ENCODE data around the gene TRIB2. TPM values are rescaled to one million over a fixed set of nuclear protein-coding genes. Genes with fewer than 3 reads are reported as not detected.

The TRIB2 gene
- total and polyA plus RNA-seq, 2 donors from 2014 or later = 29.6 to 69.2 TPM

- peaks cover 0 to 4% (median 0%) of the 10 kb centered on the region in 3 donors for H3K4me1 ChIP-seq (ENCODE audit: control insufficient read depth in 2 of 3, insufficient read depth in 2 of 3, low read depth in 1 of 3, low read length in 3 of 3)
- H3K27me3 ChIP-seq (ENCODE audit: control insufficient read depth, insufficient read depth, low read length) = no peaks in the 10 kb centered on the region
- H3K36me3 ChIP-seq (ENCODE audit: control insufficient read depth in 2 of 3, insufficient read depth in 3 of 3, low read length in 3 of 3) = no peaks in the 10 kb centered on the region
- no peak overlapping the region for H3K4me3 ChIP-seq (ENCODE audit: low read length in 3 of 3)
- no peak overlapping the region for H3K27ac ChIP-seq (ENCODE audit: low read depth in 2 of 2, low read length in 2 of 2)
- FAIRE-seq (no peak), DNase-seq (no peak)
- H3K9ac ChIP-seq (ENCODE audit: low read length in 3 of 3) = no peak overlapping the region
- intact Hi-C loops (cut with DNase I) = no loop called here
- no peaks in the 10 kb centered on the region for H3K9me3 ChIP-seq (ENCODE audit: control insufficient read depth in 2 of 3, insufficient read depth in 1 of 3, low read length in 3 of 3)
- TF ChIP-seq, protein P1, sequence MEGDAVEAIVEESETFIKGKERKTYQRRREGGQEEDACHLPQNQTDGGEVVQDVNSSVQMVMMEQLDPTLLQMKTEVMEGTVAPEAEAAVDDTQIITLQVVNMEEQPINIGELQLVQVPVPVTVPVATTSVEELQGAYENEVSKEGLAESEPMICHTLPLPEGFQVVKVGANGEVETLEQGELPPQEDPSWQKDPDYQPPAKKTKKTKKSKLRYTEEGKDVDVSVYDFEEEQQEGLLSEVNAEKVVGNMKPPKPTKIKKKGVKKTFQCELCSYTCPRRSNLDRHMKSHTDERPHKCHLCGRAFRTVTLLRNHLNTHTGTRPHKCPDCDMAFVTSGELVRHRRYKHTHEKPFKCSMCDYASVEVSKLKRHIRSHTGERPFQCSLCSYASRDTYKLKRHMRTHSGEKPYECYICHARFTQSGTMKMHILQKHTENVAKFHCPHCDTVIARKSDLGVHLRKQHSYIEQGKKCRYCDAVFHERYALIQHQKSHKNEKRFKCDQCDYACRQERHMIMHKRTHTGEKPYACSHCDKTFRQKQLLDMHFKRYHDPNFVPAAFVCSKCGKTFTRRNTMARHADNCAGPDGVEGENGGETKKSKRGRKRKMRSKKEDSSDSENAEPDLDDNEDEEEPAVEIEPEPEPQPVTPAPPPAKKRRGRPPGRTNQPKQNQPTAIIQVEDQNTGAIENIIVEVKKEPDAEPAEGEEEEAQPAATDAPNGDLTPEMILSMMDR (IDR thresholded peaks at IDR 0.05; ENCODE audit: borderline replicate concordance, extremely low read depth, insufficient read depth) = no peak
Observed at GRCh38 chr2:12771154-12771553, 54.4 kb downstream of the TRIB2 start.

DNA sequence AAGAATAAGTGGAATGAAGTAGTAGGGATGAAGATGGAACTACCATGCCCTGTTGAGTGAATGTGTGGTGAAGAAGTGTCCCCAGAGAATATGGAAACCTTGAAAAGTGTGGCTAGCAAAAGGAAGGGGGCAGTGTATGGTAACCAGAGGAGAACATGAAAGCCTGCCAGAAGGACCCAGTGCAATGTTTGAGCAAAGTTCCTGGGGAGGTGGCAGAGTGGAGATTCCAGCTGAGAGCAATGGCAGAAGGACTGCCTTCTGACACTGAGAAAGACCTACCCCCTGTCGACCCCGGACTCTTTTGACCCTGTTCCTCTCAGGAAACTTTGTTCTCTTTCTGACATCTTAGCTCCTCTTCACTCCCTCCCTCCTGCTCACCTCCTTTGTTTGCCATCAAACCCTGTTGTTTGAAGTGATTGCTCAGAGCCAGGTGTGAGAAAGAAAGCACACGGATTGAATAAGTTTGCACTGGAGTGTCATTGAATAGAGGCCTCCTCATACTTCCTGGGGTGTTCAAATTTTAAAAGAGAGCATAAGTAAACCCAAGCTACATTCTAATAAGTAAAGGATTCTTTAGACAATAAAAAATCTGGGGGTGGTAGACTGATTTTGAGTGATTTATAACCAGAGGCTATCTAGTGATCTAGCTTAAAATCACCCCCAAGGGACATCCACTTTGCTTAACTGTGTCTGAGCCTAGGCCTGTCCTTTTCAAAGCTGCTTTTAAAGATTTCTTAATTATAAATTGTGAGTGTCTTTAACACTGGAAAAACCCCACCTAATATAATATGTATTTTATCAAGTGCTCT, 57.1 kb downstream of the TRIB2 start:
- DNase-seq = no peak
- no peaks in the 10 kb centered on the region for H3K36me3 ChIP-seq (ENCODE audit: control insufficient read depth in 2 of 3, insufficient read depth in 3 of 3, low read length in 3 of 3)
- no peak overlapping the region for H3K4me3 ChIP-seq (ENCODE audit: low read length in 3 of 3)
- intact Hi-C loops (cut with DNase I) = no loop called here
- FAIRE-seq = no peak
- no peaks in the 10 kb centered on the region for H3K27me3 ChIP-seq (ENCODE audit: control insufficient read depth, insufficient read depth, low read length)
- H3K27ac ChIP-seq (ENCODE audit: low read depth in 2 of 2, low read length in 2 of 2) = no peak overlapping the region
- TF ChIP-seq, protein P1 (IDR thresholded peaks at IDR 0.05; ENCODE audit: borderline replicate concordance, extremely low read depth, insufficient read depth) = no peak
- no peaks in the 10 kb centered on the region for H3K9me3 ChIP-seq (ENCODE audit: control insufficient read depth in 2 of 3, insufficient read depth in 1 of 3, low read length in 3 of 3)
- peaks cover 0 to 4% (median 0%) of the 10 kb centered on the region in 3 donors for H3K4me1 ChIP-seq (ENCODE audit: control insufficient read depth in 2 of 3, insufficient read depth in 2 of 3, low read depth in 1 of 3, low read length in 3 of 3)
- H3K9ac ChIP-seq (ENCODE audit: low read length in 3 of 3) = no peak overlapping the region

GRCh38 chr2:12774395-12774727, 57.6 kb downstream of the TRIB2 start:
- no peak overlapping the region for H3K27ac ChIP-seq (ENCODE audit: low read depth in 2 of 2, low read length in 2 of 2)
- DNase-seq (peak in 4 of 5 donors; percentile 45 to 95 (median 74)), FAIRE-seq (no peak)
- no peaks in the 10 kb centered on the region for H3K9me3 ChIP-seq (ENCODE audit: control insufficient read depth in 2 of 3, insufficient read depth in 1 of 3, low read length in 3 of 3)
- peaks cover 0 to 4% (median 0%) of the 10 kb centered on the region in 3 donors for H3K4me1 ChIP-seq (ENCODE audit: control insufficient read depth in 2 of 3, insufficient read depth in 2 of 3, low read depth in 1 of 3, low read length in 3 of 3)
- TF ChIP-seq, protein P1 (IDR thresholded peaks at IDR 0.05; ENCODE audit: borderline replicate concordance, extremely low read depth, insufficient read depth) = no peak
- H3K27me3 ChIP-seq (ENCODE audit: control insufficient read depth, insufficient read depth, low read length) = no peaks in the 10 kb centered on the region
- no peaks in the 10 kb centered on the region for H3K36me3 ChIP-seq (ENCODE audit: control insufficient read depth in 2 of 3, insufficient read depth in 3 of 3, low read length in 3 of 3)
- intact Hi-C loops (cut with DNase I) = no loop called here
- H3K9ac ChIP-seq (ENCODE audit: low read length in 3 of 3) = no peak overlapping the region
- no peak overlapping the region for H3K4me3 ChIP-seq (ENCODE audit: low read length in 3 of 3)
